ENCODE measurements around the gene CAMSAP1.

The CAMSAP1 gene

GRCh38 chr9:135833864-135834263 lies 73.5 kb downstream of the CAMSAP1 start:
- no peak for DNase-seq

GRCh38 chr9:135830496-135830895 lies 76.8 kb downstream of the CAMSAP1 start:
- DNase-seq = peak; percentile 20

GRCh38 chr9:135828656-135829055 lies 78.7 kb downstream of the CAMSAP1 start:
- DNase-seq = no peak

GRCh38 chr9:135827866-135828580 lies 79.3 kb downstream of the CAMSAP1 start:
- DNase-seq = no peak

GRCh38 chr9:135827301-135827700 lies 80.0 kb downstream of the CAMSAP1 start:
- no peak for DNase-seq

- no peak for DNase-seq
These were observed 81.2 kb downstream of the CAMSAP1 start for GRCh38 chr9:135826188-135826545.

GRCh38 chr9:135825435-135826187 lies 81.7 kb downstream of the CAMSAP1 start:
- no peak for DNase-seq

GRCh38 chr9:135823036-135823435 lies 84.3 kb downstream of the CAMSAP1 start:
- DNase-seq = no peak

GRCh38 chr9:135822374-135822755 lies 85.0 kb downstream of the CAMSAP1 start:
- DNase-seq = no peak

- DNase-seq = no peak
These were observed 85.5 kb downstream of the CAMSAP1 start for GRCh38 chr9:135821733-135822373.

- DNase-seq = no peak
These were observed 86.2 kb downstream of the CAMSAP1 start for GRCh38 chr9:135821116-135821515.

- no peak for DNase-seq
These were observed 86.7 kb downstream of the CAMSAP1 start for GRCh38 chr9:135820661-135821060.

GRCh38 chr9:135819905-135820304 lies 87.4 kb downstream of the CAMSAP1 start:
- no peak for DNase-seq

GRCh38 chr9:135818718-135819475 lies 88.4 kb downstream of the CAMSAP1 start:
- no peak for DNase-seq

- no peak for DNase-seq
These were observed 89.2 kb downstream of the CAMSAP1 start for GRCh38 chr9:135817951-135818717.

GRCh38 chr9:135816651-135816970 lies 90.7 kb downstream of the CAMSAP1 start:
- DNase-seq = no peak

- DNase-seq = no peak
These were observed 91.3 kb downstream of the CAMSAP1 start for GRCh38 chr9:135815830-135816650.

- no peak for DNase-seq
These were observed 91.9 kb downstream of the CAMSAP1 start for GRCh38 chr9:135815413-135815812.

GRCh38 chr9:135814421-135815095 lies 92.8 kb downstream of the CAMSAP1 start:
- DNase-seq = no peak

- no peak for DNase-seq
These were observed 93.6 kb downstream of the CAMSAP1 start for GRCh38 chr9:135813671-135814290.

Data from fibroblast of skin of back (primary cell).